Occipital lobe (tissue), 3 donors: ENCODE measurements around the gene RANBP2. TPM values are rescaled to one million over a fixed set of nuclear protein-coding genes. Genes with fewer than 3 reads are reported as not detected.

ENCODE experiments used
- DNase-seq: peaks from one replicate; lab custom pipeline; 2025; lab: John Stamatoyannopoulos, UW
- small RNA-seq: library from RNA; depleted of rRNA; stranded (forward); fragments of <200 nt; gene quantifications from one replicate; pipeline ENCODE3, GENCODE V24; 2014
- total RNA-seq: library from RNA; depleted of rRNA; stranded (reverse); fragments of >200 nt; gene quantifications from one replicate; pipeline ENCODE4 v1.2.3, GENCODE V29; 2014

RANBP2 gene
- total RNA-seq, 1 donor from 2014 or later = 99.8 TPM

GRCh38 chr2:108835040-108835439 is 115.8 kb downstream of the RANBP2 start:
- DNase-seq = no peak

Small RNAs within 50 kb of the gene (small RNA-seq; reads per million reads assigned to genes)
- gene AC010095.1 = not detected

Other genes starting within 250 kb of the RANBP2 start
- 18.1 TPM for gene LIMS1, start 185.0 kb upstream of the RANBP2 start, total RNA-seq
- gene CCDC138, start 67.3 kb downstream of the RANBP2 start, total RNA-seq = 48.4 TPM